Stimulated activated CD8-positive, alpha-beta memory T cell treated with anti-CD3 and anti-CD28 coated beads, Interleukin-12 subunit alpha, Interleukin-12 subunit beta, amount 100 ng/mL, for 4 hours (primary cell): ENCODE results near the gene HDHD5.
"Not testable (repeated sequence)": the region's sequence is repeated elsewhere in the genome, so short reads cannot be mapped to it uniquely, and the experiment has no call there.

Experiments
- DNase-seq: peaks from one replicate; pipeline ENCODE4 v3.0.0-alpha.2; 2020; ENCODE audit warnings: low read depth

Gene HDHD5

GRCh38 chr22:17155941-17156340, 3.1 kb downstream of the HDHD5 start:
- no peak for DNase-seq

DNA sequence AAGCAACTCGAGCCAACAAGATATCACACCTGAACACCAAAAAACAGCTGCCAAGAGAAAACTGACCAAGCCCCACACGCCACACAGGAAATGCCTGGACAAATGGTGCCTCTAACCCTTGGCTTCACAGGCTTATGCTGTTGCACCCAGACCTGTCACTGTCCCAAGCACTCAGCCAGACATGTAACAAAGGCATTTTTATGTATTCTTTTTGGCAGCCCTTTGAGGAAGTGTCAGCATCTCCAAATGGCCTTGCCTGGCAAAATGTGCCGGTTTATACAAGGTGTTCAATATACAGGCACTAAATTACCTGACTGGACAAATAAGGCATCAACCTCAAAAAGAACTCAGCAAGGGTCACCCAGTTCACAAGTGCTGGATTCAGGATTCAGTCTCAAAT, 6.1 kb downstream of the HDHD5 start:
- DNase-seq = no peak

DNA sequence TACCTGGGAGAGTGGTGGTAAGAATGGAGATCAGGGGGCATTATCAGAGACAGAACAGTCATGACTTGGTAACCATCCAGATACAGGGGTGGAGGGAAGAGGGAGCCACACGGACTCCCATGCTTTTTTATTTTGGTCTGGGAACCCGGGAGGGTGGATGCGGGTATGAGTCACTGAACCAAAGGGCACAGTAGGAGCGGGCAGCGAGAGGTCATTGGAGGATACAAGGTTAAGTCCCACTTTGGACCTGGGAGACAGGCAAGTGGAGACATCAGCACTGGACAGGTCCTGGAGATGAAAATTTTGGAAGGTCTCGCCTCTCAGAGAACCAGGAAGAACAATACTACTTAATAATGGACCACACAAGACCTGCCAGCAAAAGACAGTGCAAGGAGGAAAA, 6.7 kb downstream of the HDHD5 start:
- no peak for DNase-seq

DNA sequence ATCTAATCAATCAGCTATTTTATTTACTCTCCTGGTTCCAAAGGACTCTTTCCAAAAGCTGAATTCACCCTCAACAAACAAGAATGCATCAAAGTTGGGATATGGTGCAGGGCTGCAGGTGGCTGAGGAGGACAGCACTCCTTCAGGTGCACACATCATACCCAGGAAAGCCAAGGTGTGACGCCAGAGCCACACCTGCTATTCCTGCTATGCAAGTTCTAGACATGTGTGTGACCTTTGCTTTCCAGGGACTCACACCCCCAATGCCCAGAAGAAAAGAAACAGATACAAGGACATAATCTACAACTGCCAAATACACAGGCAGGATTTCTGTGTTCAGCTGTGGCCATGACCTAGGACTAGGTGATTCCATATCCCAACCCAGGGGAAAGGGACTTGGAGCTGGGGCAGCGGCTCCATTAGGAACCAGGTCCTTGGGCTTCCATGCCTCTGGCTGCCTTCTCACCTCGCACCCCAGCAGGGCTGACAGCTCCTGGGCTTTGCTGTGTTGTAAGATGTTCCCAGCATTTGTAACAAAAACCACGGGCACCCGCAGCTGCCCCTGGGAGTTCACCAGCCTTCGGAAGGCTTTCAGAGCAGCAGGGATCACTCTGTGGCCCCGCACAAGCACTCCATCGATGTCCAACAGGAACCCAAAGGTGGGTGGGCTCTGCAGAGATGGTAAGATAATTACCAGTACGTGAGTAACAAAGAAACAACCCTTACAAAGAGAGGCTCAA, 9.8 kb downstream of the HDHD5 start:
- no peak for DNase-seq

- DNase-seq = not testable (repeated sequence)
These were observed 11.6 kb downstream of the HDHD5 start for GRCh38 chr22:17147458-17147857.

DNA sequence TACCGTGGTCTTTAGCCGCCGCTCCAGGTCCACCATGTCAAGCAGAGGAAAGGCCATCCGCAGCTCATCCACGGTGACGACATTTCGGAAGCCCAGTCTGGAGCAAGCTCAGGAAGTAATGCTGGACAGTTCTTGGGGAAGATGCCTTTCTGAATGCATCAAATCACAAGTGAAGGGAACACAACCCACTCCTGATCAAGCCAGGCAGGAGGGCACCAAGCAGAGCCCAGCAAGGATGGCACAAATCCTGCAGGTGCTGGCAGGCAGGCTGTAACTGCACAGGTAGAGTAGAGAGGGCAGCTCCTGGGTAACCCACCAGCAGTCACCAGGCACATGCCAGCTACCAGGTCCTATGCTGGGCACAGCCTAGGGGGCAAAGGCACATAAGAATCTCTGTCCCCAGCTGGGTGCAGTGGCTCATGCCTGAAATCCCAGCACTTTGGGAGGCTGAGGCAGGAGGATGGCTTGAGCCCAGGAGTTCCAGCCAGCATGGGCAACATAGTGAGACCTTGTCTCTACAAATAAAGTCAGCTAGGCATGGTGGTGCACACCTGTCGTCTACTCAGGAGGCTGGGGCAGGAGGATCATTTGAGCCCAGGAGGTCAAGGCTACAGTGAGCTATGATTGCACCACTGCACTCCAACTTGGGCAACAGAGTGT, 13.9 kb downstream of the HDHD5 start:
- DNase-seq = no peak

DNA sequence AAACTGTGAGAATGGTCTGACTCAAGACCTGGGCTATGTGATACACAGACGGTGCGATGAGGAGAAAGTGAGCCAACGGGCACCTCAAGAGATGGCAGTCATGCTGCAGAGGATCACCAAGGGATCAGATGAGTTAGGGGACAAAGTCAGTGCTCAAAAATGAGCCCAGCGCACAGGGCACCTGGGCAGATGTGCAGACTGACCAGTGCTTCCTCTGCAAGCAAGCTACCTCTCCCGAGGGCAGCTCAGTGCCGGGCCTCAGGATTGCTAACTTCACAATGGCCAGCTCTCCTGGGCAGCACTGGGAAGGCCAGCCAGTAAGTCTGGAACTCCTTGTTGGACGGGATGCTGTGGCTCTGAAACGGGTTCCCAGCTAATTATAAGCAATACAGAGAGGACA, 15.3 kb downstream of the HDHD5 start:
- DNase-seq = no peak

- no peak for DNase-seq
These were observed 16.0 kb downstream of the HDHD5 start for GRCh38 chr22:17143101-17143500.

- no peak for DNase-seq
These were observed 18.0 kb downstream of the HDHD5 start for GRCh38 chr22:17140826-17141766.

DNA sequence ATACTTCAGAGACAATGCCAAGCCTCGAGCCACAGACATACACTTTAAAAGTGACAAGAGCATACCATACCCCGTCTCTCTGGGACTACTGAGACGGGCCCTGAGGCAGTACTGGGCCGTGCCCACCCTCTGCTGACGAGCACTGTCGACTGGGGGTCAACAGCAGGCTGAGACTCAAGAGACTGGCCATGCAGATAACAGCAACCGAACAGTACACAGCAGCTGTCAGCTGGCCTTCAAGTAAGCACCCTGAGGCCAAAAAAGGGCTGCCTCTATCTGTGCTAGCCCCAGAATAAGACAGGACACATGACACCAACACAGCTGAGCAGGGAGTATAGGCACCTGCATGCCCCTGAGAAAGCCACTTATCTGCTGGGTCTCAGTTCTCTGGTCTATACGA, 19.1 kb downstream of the HDHD5 start:
- DNase-seq = no peak

DNA sequence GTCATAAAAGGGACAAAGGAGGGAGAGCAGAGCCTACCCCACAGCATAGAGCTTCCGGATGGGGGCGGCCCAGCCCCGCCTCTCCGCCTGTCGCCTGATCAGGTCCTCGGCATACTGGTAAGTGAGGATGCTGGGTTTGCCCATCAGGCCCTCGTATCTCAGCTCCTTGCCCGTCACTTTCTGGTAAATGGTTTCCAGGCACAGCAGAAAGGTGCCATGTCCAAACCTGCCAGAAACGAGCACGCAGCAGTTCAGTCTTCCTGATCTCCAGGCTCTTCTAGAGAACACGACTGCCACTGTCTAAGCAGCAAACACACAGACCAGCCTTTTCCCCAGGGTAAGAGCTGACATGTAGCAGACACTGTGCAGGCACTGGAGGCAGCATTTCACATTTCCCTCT, 20.6 kb downstream of the HDHD5 start:
- no peak for DNase-seq

GRCh38 chr22:17137861-17138425, 21.1 kb downstream of the HDHD5 start:
- DNase-seq = no peak

GRCh38 chr22:17137170-17137569, 21.9 kb downstream of the HDHD5 start:
- DNase-seq = no peak

GRCh38 chr22:17135153-17135760, 23.8 kb downstream of the HDHD5 start:
- no peak for DNase-seq

DNA sequence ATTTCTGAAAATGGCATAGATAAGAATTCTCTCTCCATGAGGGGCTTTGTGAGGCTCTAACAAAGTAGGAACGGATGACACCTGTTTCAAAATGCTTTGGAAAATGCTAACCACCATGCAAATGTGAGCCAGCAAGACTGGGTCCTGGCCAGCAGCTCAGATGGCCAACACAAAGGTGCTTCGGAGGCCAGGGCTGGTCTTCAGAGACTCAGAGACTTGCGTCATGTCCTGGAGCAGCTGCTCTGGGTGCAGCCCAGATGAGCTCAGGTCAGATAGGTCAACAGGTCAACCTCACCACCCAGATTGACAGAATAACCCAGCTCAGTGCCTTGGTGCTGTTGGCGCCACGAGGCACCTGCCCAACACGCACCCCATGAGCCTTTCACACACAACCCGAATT, 25.9 kb downstream of the HDHD5 start:
- no peak for DNase-seq

- no peak for DNase-seq
These were observed 27.0 kb downstream of the HDHD5 start for GRCh38 chr22:17132112-17132511.

DNA sequence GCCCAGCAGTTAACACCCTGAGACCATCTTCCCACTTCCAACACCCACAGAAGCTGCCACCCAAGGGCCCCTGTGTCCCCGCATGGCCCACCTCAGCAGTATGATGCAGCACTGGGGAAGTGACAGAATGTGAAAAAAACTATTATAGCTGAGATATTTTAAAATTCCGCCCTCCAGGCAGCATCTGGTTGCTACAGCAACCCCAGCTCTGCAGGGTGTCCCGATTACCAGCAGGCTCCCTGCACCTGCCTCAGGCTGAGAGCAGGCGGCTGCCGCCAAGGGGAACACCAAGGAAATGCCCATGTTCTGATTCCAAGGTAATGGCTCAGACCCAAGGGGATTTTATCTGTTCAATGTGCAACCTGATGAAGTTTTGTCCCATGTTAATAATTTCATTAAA, 27.4 kb downstream of the HDHD5 start:
- no peak for DNase-seq

- DNase-seq = no peak
These were observed 28.9 kb downstream of the HDHD5 start for GRCh38 chr22:17130199-17130598.

GRCh38 chr22:17121233-17122195, 37.6 kb downstream of the HDHD5 start, which contains the start of gene TMEM121B:
Gene TMEM121B, minus strand, starts transcription at chr22:17121360. Its CDS starts 233 bp downstream, at chr22:17121127.
- no peak for DNase-seq

DNA sequence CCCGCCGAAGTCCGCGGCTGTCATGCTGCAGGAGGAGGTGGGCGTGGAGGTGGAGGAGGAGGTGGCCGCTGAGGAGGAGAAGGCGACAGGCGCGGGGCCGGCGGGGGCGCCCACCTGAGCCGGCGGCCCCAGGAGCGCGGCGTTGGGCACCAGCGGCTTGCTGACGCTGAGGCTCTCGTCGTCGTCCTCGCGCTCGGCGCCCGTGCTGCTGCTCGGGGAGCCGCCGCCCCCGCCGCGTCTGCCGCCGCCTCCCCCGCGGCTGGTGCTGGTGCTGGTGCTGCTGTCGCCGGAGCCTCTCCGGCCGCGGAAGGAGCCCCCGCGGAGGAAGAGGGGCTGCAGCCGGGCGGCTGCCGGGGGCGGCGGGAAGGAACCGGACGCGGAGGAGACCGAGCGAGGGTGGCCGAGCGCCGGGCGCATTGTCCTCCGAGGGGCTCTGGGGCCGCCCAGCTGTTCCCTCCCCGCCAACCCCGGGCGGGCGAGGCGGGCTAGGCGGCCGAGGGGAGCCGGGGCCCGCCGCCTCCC, 38.3 kb downstream of the HDHD5 start:
- DNase-seq = peak; percentile 34
